GM12872 (cell line): ENCODE measurements around the gene MAGEB3.

ENCODE experiments used
- TF ChIP-seq, protein P1 (sequence below): IDR thresholded peaks from 3 replicates; pipeline ENCODE4 v1.5.1; 2011; ENCODE audit warnings: low read depth, mild to moderate bottlenecking, low read length, moderate library complexity; ENCODE audit not compliant: insufficient read depth

MAGEB3 gene

GRCh38 chrX:30253257-30253656 is 22.8 kb downstream of the MAGEB3 start:
- TF ChIP-seq, protein P1, sequence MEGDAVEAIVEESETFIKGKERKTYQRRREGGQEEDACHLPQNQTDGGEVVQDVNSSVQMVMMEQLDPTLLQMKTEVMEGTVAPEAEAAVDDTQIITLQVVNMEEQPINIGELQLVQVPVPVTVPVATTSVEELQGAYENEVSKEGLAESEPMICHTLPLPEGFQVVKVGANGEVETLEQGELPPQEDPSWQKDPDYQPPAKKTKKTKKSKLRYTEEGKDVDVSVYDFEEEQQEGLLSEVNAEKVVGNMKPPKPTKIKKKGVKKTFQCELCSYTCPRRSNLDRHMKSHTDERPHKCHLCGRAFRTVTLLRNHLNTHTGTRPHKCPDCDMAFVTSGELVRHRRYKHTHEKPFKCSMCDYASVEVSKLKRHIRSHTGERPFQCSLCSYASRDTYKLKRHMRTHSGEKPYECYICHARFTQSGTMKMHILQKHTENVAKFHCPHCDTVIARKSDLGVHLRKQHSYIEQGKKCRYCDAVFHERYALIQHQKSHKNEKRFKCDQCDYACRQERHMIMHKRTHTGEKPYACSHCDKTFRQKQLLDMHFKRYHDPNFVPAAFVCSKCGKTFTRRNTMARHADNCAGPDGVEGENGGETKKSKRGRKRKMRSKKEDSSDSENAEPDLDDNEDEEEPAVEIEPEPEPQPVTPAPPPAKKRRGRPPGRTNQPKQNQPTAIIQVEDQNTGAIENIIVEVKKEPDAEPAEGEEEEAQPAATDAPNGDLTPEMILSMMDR, result no peak

GRCh38 chrX:30259927-30260326 is 29.5 kb downstream of the MAGEB3 start:
- TF ChIP-seq, protein P1, result no peak

DNA sequence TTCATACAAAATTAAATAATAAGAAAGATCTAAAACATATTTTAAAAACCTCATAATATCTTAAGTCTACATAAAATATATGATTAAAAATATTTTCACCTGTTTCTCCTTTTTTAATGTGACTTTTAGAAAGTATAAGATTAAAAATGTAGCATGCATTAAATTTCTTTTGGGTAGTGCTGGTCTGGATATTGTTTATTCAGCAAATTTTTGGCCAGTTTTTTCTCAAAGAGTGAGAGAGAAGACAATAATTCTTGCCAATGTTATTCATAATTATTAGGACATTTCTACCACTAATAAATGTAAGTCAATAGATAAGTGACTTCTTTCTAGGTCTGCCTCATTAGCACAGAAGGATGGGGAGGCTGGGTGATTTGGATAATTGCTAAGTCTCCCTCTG is 30.6 kb downstream of the MAGEB3 start:
- TF ChIP-seq, protein P1, result no peak

GRCh38 chrX:30262763-30263162 is 32.3 kb downstream of the MAGEB3 start:
- TF ChIP-seq, protein P1, result no peak

- TF ChIP-seq, protein P1, result no peak
Measured at GRCh38 chrX:30270639-30271038, 40.2 kb downstream of the MAGEB3 start.

DNA sequence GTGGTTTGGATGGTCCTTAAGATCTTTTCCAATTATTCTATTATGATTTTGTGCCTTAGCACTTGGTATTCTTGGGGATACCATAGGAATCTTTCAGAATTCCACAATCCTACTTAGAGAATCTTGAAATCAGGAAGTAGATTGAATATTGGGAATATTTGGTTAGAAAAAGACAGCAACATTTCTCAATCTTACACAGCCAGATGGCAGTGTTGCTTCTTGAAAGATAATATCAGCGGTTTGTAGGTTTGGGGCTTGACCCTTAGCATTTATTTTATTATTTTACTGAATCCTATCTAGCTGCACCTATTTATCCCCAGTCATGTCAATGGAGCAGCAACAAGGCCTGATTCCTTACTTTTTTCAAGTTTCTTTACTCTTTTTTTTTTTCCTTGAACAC is 45.0 kb downstream of the MAGEB3 start:
- TF ChIP-seq, protein P1, result 0 out of 3 replicates have a peak, but pooled peaks have one; percentile 4

DNA sequence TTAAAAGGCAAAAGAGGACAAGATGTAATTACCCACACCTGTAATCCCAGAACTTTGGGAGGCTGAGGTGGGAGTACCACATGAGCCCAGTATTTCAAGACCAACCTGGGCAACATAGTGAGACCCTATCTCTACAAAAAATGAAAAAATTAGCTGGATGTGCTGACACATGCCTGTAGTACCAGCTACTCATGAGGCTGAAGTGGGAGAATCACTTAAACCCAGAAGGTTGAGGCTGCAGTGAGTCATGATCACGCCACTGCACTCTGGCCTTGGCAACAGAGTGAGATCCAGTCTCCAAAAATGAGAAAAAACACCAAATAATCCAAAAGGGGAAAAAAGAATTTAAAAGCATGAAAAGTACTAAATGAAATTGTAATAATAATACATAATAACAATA is 47.9 kb downstream of the MAGEB3 start:
- TF ChIP-seq, protein P1, result no peak

- TF ChIP-seq, protein P1, result no peak
Measured at GRCh38 chrX:30280428-30280827, 50.0 kb downstream of the MAGEB3 start.
